Measurements from ENCODE around the gene BLACAT1. TPM values are rescaled to one million over a fixed set of nuclear protein-coding genes. Genes with fewer than 3 reads are reported as not detected.
A peak's percentile ranks its signal among the peaks of the same experiment; 100 is the strongest.
"Not testable (repeated sequence)": the region's sequence is repeated elsewhere in the genome, so short reads cannot be mapped to it uniquely, and the experiment has no call there.

Gene BLACAT1
- total and polyA plus RNA-seq, 2 of the 8 experiments (the other 6 are each of a cell fraction or from before 2014, with no cell fraction given) = 3.5 to 10.5 TPM

- not testable (repeated sequence) for FAIRE-seq
- WGBS, 2 experiments (ENCODE audit: extremely low coverage in 1 of 2, insufficient coverage in 1 of 2, insufficient read length in 1 of 2, insufficient replicate concordance in 2 of 2, low coverage in 1 of 2, low lambda C conversion rate in 2 of 2, missing lambda C conversion rate in 1 of 2) = 85% methylated on average over 2 of the region's 2 CpGs; no CpG with 5 or more reads in 1 of the 2 experiments
- POLR2A ChIA-PET (ENCODE audit: partially characterized antibody) = interaction anchor here (2.2 kb wide), 1 partner anchor 23 kb away, joined by 4 read pairs; no protein-coding TSS in a partner anchor
These were observed 23.1 kb upstream of the BLACAT1 start for GRCh38 chr1:205478985-205479384.

More at GRCh38 chr1:205478985-205479384, 23.1 kb upstream of the BLACAT1 start:
- not testable (repeated sequence) for H4K20me1 ChIP-seq (replicated peaks in 1 of 2; ENCODE audit: control insufficient read depth in 1 of 2, insufficient read depth in 2 of 2, low read length in 2 of 2); H3K36me3 ChIP-seq (ENCODE audit: control insufficient read depth in 2 of 4, insufficient read depth in 4 of 4, low read length in 3 of 4); DNase-seq (ENCODE audit: low read depth in 1 of 2, low spot score in 2 of 2); H4K91ac ChIP-seq (replicated peaks; ENCODE audit: insufficient read length, low read length); H2AK5ac ChIP-seq (ENCODE audit: low read depth, low read length); H3K27me3 ChIP-seq (replicated peaks in 1 of 4; ENCODE audit: control insufficient read depth in 3 of 4, extremely low read depth in 1 of 4, insufficient read depth in 3 of 4, low read length in 3 of 4); H2BK5ac ChIP-seq (ENCODE audit: low read depth, low read length); H3K4me2 ChIP-seq (ENCODE audit: insufficient read depth in 1 of 2, low read depth in 2 of 2, low read length in 2 of 2); H2BK120ac ChIP-seq (replicated peaks; ENCODE audit: low read depth, low read length); H3K4me3 ChIP-seq (ENCODE audit: extremely low read depth in 1 of 4, insufficient read depth in 2 of 4, low read depth in 3 of 4, low read length in 4 of 4); H3K9ac ChIP-seq (replicated peaks in 1 of 4; ENCODE audit: extremely low read depth in 1 of 4, low read depth in 3 of 4, low read length in 3 of 4); H2BK15ac ChIP-seq (ENCODE audit: low read length); H4K5ac ChIP-seq (ENCODE audit: insufficient read length, low read depth, low read length); H3K18ac ChIP-seq (ENCODE audit: extremely low read depth, low read length); H3K79me2 ChIP-seq (ENCODE audit: control insufficient read depth in 1 of 2, insufficient read depth in 2 of 2, low read length in 2 of 2); H3K4ac ChIP-seq (replicated peaks; ENCODE audit: insufficient read length, low read depth, low read length); H4K8ac ChIP-seq (ENCODE audit: extremely low read depth, insufficient read depth, low read length); H2BK20ac ChIP-seq (ENCODE audit: low read length); H2BK12ac ChIP-seq (ENCODE audit: low read depth, low read length); H3K56ac ChIP-seq (replicated peaks; ENCODE audit: insufficient read length, low read depth, low read length); H3K14ac ChIP-seq (ENCODE audit: insufficient read length); H2AFZ ChIP-seq (ENCODE audit: low read length); H3K23ac ChIP-seq (ENCODE audit: insufficient read length); H3K79me1 ChIP-seq (ENCODE audit: low read depth, low read length); H3K27ac ChIP-seq (ENCODE audit: low read depth, low read length); H3K9me3 ChIP-seq (ENCODE audit: insufficient read depth in 2 of 2, low read depth in 1 of 2, low read length in 1 of 2); H3K23me2 ChIP-seq (ENCODE audit: low read depth, low read length)
- peaks cover 0 to 29% (median 19%) of the 10 kb centered on the region in 4 experiments; a peak in 6 of 7 replicates for H3K4me1 ChIP-seq (replicated peaks in 1 of 4; ENCODE audit: control insufficient read depth in 3 of 4, insufficient read depth in 4 of 4, low read length in 3 of 4)
- CTCF ChIA-PET (ENCODE audit: partially characterized antibody) = interaction anchor here (0.6 to 31.2 kb wide), 14 partner anchors 9 to 154 kb away, joined by 3 to 767 read pairs (median 6); partner anchors contain the start of gene BLACAT1
- peak; percentile 83 for TF ChIP-seq KDM1A (IDR thresholded peaks at IDR 0.05; ENCODE audit: borderline replicate concordance, low read length)
